Measurements from ENCODE around the gene PGLYRP2.

PGLYRP2 gene

DNA sequence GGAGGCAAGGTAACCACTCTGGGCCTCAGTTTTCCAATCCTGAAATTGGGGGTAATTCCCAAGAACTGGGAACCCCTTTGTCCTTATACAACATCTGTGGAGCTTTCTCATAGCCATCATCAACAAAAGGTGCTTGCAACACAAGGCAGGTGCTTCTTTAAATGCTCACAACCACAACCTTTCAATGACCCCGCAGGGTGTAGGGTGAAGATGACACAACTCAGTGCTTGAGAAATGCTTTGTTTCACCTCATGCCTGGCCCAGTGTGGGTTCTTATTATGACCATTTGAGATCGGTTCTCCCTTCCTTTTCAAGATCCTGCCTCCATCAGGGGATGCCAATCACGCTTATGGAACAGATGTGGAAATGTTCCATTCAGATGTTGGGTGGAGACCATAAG is 38.0 kb downstream of the PGLYRP2 start:
- no peak overlapping the region for H2AFZ ChIP-seq (ENCODE audit: low read depth, low read length)
- TF ChIP-seq EZH2phosphoT487 (IDR thresholded peaks at IDR 0.05; ENCODE audit: low read depth) = no peak
- TF ChIP-seq, protein P1, sequence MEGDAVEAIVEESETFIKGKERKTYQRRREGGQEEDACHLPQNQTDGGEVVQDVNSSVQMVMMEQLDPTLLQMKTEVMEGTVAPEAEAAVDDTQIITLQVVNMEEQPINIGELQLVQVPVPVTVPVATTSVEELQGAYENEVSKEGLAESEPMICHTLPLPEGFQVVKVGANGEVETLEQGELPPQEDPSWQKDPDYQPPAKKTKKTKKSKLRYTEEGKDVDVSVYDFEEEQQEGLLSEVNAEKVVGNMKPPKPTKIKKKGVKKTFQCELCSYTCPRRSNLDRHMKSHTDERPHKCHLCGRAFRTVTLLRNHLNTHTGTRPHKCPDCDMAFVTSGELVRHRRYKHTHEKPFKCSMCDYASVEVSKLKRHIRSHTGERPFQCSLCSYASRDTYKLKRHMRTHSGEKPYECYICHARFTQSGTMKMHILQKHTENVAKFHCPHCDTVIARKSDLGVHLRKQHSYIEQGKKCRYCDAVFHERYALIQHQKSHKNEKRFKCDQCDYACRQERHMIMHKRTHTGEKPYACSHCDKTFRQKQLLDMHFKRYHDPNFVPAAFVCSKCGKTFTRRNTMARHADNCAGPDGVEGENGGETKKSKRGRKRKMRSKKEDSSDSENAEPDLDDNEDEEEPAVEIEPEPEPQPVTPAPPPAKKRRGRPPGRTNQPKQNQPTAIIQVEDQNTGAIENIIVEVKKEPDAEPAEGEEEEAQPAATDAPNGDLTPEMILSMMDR (IDR thresholded peaks at IDR 0.05; ENCODE audit: low read depth, low read length) = no peak
- no peaks in the 10 kb centered on the region for H3K79me2 ChIP-seq (ENCODE audit: low read length)
- no peaks in the 10 kb centered on the region for H3K9me3 ChIP-seq (ENCODE audit: insufficient read depth, low read length)
- H3K4me3 ChIP-seq (ENCODE audit: low read length) = no peak overlapping the region
- H3K27me3 ChIP-seq (ENCODE audit: low read depth, low read length) = no peaks in the 10 kb centered on the region
- H3K4me1 ChIP-seq (ENCODE audit: low read length) = peaks cover 6% of the 10 kb centered on the region; the same call in 1 of the 2 replicates
- no peaks in the 10 kb centered on the region for H3K36me3 ChIP-seq (replicated peaks; ENCODE audit: low read depth, low read length)
- H3K4me2 ChIP-seq (ENCODE audit: low read length) = no peak overlapping the region
- no peak overlapping the region for H3K9ac ChIP-seq (ENCODE audit: low read length)
- H3K27ac ChIP-seq (ENCODE audit: low read length) = no peak overlapping the region
- H4K20me1 ChIP-seq (ENCODE audit: insufficient read depth, low read length) = no peaks in the 10 kb centered on the region

DNA sequence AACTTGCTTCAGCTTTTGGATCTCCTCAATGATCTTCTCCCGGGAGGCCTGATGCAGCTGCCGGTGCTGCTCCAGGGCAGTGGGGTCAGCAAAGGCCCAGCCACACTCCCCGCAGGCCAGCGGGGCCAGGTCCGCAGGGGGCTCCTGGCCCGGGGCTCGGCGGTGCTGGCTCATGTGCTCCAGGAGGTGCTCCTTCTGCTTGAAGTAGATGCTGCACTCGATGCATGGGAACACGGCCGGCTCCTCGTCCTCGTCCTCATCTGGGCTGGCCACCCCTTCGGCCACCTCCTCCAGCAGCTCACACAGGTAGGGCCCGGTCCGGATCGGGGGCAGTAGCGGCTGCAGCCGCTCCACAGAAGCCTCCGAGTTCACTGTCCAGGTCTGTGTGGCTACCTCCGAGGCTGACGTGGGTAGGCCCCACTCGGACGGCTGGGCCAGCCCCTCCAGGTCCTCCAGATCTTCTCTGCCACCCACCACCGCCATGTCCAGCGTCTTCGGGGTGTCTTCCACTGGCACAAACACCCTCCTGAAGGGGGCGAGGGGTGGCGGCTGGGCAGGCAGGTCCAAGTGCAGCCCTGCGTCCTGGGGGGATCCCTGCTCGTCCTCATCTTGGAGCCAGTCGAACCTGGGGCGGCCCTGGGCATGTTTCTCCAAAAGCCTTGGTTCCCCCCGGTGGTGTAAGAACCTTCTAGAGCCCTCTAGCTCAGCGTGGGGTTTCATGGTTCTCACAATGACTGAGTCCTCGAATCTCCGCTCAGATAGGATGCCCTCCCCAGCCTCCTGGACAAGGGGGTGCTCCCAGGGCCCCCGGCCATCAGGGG is 39.3 kb downstream of the PGLYRP2 start:
- H4K20me1 ChIP-seq (ENCODE audit: insufficient read depth, low read length) = no peaks in the 10 kb centered on the region
- no peak overlapping the region for H3K9ac ChIP-seq (ENCODE audit: low read length)
- no peaks in the 10 kb centered on the region for H3K36me3 ChIP-seq (replicated peaks; ENCODE audit: low read depth, low read length)
- peaks cover 4% of the 10 kb centered on the region; the same call in 1 of the 2 replicates for H3K4me1 ChIP-seq (ENCODE audit: low read length)
- no peaks in the 10 kb centered on the region for H3K27me3 ChIP-seq (ENCODE audit: low read depth, low read length)
- no peak overlapping the region for H3K27ac ChIP-seq (ENCODE audit: low read length)
- H3K4me2 ChIP-seq (ENCODE audit: low read length) = no peak overlapping the region
- no peak overlapping the region for H2AFZ ChIP-seq (ENCODE audit: low read depth, low read length)
- H3K79me2 ChIP-seq (ENCODE audit: low read length) = no peaks in the 10 kb centered on the region
- H3K9me3 ChIP-seq (ENCODE audit: insufficient read depth, low read length) = no peaks in the 10 kb centered on the region
- TF ChIP-seq, protein P1 (IDR thresholded peaks at IDR 0.05; ENCODE audit: low read depth, low read length) = no peak
- no peak for TF ChIP-seq EZH2phosphoT487 (IDR thresholded peaks at IDR 0.05; ENCODE audit: low read depth)
- no peak overlapping the region for H3K4me3 ChIP-seq (ENCODE audit: low read length)

DNA sequence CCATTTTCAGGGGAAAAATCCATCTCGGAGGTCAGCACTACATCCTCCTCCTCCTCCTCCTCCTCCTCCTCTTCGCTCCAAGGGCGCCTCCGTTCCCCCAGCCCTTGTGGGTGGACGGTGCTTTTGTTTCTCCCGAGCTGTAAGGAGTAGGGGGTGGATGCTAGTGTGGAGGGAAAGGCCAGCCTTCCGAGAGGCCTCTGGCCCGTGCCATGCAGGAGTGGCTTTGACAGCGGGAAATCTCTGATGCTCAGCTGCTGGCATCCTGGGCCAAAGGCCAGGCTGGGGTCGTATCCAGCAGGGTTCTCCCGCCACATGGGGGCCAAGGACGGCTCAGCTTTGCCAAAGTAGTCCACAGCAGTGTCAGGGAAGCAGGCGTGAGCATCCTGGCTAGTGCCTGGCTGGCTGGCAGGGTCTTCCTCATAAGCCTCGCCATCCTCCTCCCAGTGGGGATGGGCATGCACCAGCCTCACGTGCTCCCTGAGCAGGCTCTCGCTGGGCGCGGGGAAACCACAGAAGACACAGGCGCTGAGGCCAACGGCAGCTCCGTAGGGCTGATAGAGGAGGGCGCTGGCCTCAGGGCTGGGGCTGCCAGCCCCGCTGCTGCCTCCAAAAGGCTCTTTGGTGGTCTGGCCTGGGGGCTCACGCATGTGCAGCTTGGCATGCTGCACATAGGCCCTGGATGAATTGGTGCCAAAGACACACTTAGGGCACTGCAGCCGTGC is 40.1 kb downstream of the PGLYRP2 start:
- H3K27ac ChIP-seq (ENCODE audit: low read length) = no peak overlapping the region
- no peak overlapping the region for H3K9ac ChIP-seq (ENCODE audit: low read length)
- H3K36me3 ChIP-seq (replicated peaks; ENCODE audit: low read depth, low read length) = no peaks in the 10 kb centered on the region
- no peaks in the 10 kb centered on the region for H4K20me1 ChIP-seq (ENCODE audit: insufficient read depth, low read length)
- no peak overlapping the region for H3K4me2 ChIP-seq (ENCODE audit: low read length)
- TF ChIP-seq, protein P1 (IDR thresholded peaks at IDR 0.05; ENCODE audit: low read depth, low read length) = no peak
- TF ChIP-seq EZH2phosphoT487 (IDR thresholded peaks at IDR 0.05; ENCODE audit: low read depth) = no peak
- no peaks in the 10 kb centered on the region for H3K79me2 ChIP-seq (ENCODE audit: low read length)
- no peak overlapping the region for H2AFZ ChIP-seq (ENCODE audit: low read depth, low read length)
- H3K9me3 ChIP-seq (ENCODE audit: insufficient read depth, low read length) = no peaks in the 10 kb centered on the region
- H3K27me3 ChIP-seq (ENCODE audit: low read depth, low read length) = no peaks in the 10 kb centered on the region
- H3K4me3 ChIP-seq (ENCODE audit: low read length) = no peak overlapping the region
- H3K4me1 ChIP-seq (ENCODE audit: low read length) = peaks cover 4% of the 10 kb centered on the region; the same call in 1 of the 2 replicates

DNA sequence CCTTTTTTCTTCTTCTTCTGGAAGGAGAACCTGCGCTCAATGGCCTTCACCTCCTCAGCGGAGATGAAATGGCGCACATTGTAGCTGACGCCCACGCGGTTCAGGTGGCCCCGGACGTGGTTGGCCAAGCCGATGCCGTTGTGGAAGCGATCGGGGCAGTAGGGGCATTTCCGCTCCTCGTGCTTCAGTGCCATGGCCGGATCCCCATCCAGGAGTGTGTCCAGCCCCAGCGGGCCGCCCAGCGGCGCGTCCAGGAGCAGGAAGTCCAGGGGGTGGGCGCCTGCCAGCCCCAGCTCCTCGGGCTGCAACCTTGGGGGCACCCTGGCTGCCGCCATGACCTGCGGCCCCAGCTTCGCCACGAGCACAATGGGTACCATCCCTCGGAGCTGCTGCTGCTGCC is 40.7 kb downstream of the PGLYRP2 start:
- H3K36me3 ChIP-seq (replicated peaks; ENCODE audit: low read depth, low read length) = no peaks in the 10 kb centered on the region
- H2AFZ ChIP-seq (ENCODE audit: low read depth, low read length) = no peak overlapping the region
- H3K79me2 ChIP-seq (ENCODE audit: low read length) = no peaks in the 10 kb centered on the region
- H3K4me3 ChIP-seq (ENCODE audit: low read length) = no peak overlapping the region
- H3K9me3 ChIP-seq (ENCODE audit: insufficient read depth, low read length) = no peaks in the 10 kb centered on the region
- H4K20me1 ChIP-seq (ENCODE audit: insufficient read depth, low read length) = no peaks in the 10 kb centered on the region
- H3K4me1 ChIP-seq (ENCODE audit: low read length) = peaks cover 6% of the 10 kb centered on the region; the same call in 1 of the 2 replicates
- no peak overlapping the region for H3K4me2 ChIP-seq (ENCODE audit: low read length)
- TF ChIP-seq EZH2phosphoT487 (IDR thresholded peaks at IDR 0.05; ENCODE audit: low read depth) = no peak
- TF ChIP-seq, protein P1 (IDR thresholded peaks at IDR 0.05; ENCODE audit: low read depth, low read length) = no peak
- H3K27ac ChIP-seq (ENCODE audit: low read length) = no peak overlapping the region
- H3K27me3 ChIP-seq (ENCODE audit: low read depth, low read length) = no peaks in the 10 kb centered on the region
- H3K9ac ChIP-seq (ENCODE audit: low read length) = no peak overlapping the region

All from OCI-LY3 (cell line).